ENCODE measurements around the gene PLEKHH1. TPM values are rescaled to one million over a fixed set of nuclear protein-coding genes. Genes with fewer than 3 reads are reported as not detected.

PLEKHH1 gene
- total RNA-seq, 1 experiment from 2014 or later, result 27.6 TPM

DNA sequence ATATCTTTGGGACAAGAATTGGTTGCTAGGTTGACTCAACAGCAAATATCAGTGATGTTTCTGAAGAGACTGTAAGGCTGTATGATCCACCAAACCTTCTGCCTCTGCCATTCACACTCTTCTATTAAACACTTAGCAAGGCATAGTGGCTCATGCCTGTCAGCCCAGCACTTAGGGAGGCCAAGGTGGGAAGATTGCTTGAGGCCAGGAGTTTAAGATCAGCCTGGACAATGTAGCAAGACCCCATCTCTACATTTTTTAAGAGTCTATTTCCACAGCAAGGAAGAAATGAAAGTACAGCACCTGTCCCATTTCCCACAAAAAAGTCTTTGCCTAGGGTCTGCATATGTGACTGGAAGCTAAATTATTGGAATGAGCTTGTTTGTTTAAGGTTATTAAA is 94.4 kb downstream of the PLEKHH1 start:
- no peaks in the 10 kb centered on the region for H4K20me1 ChIP-seq (ENCODE audit: insufficient read depth)
- CTCF ChIA-PET, result no interaction called here
- no peak for DNase-seq (ENCODE audit: low read depth, low spot score)
- intact Hi-C loops (cut with micrococcal nuclease), result no loop called here
- peaks cover 8 to 9% of the 10 kb centered on the region in 2 experiments; a peak in 3 of 4 replicates for H3K4me1 ChIP-seq (ENCODE audit: control insufficient read depth in 1 of 2, insufficient read depth in 2 of 2, low read length in 2 of 2)
- H3K9me2 ChIP-seq (ENCODE audit: insufficient read depth), result no peaks in the 10 kb centered on the region
- RAD21 ChIA-PET (ENCODE audit: low non-redundant PET in 1 of 2, low total read pairs in 2 of 2, uncharacterized antibody in 2 of 2, unreplicated experiment in 2 of 2), result no interaction called here
- no peak overlapping the region for H3K9ac ChIP-seq (ENCODE audit: low read length)
- no peak overlapping the region for H3K4me3 ChIP-seq (replicated peaks in 1 of 2; ENCODE audit: low read depth in 1 of 2, low read length in 2 of 2)
- POLR2A ChIA-PET, result interaction anchor here (1.1 kb wide), 1 partner anchor 27 kb away, joined by 3 read pairs; the partner anchor contains the start of gene PIGH
- no peak for ATAC-seq
- BruUV-seq (replicated peaks), result no TSS peak
- TF ChIP-seq SRF (IDR thresholded peaks at IDR 0.05; ENCODE audit: low read depth), result no peak
- TF ChIP-seq, protein P1, sequence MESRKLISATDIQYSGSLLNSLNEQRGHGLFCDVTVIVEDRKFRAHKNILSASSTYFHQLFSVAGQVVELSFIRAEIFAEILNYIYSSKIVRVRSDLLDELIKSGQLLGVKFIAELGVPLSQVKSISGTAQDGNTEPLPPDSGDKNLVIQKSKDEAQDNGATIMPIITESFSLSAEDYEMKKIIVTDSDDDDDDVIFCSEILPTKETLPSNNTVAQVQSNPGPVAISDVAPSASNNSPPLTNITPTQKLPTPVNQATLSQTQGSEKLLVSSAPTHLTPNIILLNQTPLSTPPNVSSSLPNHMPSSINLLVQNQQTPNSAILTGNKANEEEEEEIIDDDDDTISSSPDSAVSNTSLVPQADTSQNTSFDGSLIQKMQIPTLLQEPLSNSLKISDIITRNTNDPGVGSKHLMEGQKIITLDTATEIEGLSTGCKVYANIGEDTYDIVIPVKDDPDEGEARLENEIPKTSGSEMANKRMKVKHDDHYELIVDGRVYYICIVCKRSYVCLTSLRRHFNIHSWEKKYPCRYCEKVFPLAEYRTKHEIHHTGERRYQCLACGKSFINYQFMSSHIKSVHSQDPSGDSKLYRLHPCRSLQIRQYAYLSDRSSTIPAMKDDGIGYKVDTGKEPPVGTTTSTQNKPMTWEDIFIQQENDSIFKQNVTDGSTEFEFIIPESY (IDR thresholded peaks at IDR 0.05; ENCODE audit: extremely low read depth, insufficient replicate concordance, low read length), result no peak
- no peak for TF ChIP-seq EGR1 (IDR thresholded peaks at IDR 0.05; ENCODE audit: low read depth)
- TF ChIP-seq SP1 (IDR thresholded peaks at IDR 0.05; ENCODE audit: low read depth), result no peak
- TF ChIP-seq, protein P2, sequence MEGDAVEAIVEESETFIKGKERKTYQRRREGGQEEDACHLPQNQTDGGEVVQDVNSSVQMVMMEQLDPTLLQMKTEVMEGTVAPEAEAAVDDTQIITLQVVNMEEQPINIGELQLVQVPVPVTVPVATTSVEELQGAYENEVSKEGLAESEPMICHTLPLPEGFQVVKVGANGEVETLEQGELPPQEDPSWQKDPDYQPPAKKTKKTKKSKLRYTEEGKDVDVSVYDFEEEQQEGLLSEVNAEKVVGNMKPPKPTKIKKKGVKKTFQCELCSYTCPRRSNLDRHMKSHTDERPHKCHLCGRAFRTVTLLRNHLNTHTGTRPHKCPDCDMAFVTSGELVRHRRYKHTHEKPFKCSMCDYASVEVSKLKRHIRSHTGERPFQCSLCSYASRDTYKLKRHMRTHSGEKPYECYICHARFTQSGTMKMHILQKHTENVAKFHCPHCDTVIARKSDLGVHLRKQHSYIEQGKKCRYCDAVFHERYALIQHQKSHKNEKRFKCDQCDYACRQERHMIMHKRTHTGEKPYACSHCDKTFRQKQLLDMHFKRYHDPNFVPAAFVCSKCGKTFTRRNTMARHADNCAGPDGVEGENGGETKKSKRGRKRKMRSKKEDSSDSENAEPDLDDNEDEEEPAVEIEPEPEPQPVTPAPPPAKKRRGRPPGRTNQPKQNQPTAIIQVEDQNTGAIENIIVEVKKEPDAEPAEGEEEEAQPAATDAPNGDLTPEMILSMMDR (IDR thresholded peaks at IDR 0.05 in 2 of 3, conservative IDR thresholded peaks at IDR 0.05 in 1 of 3; ENCODE audit: borderline replicate concordance in 1 of 3, insufficient read depth in 1 of 3, low read depth in 2 of 3, low read length in 2 of 3), result no peak
- TF ChIP-seq RAD21 (IDR thresholded peaks at IDR 0.05; ENCODE audit: low read depth), result no peak
- TF ChIP-seq, protein P3, sequence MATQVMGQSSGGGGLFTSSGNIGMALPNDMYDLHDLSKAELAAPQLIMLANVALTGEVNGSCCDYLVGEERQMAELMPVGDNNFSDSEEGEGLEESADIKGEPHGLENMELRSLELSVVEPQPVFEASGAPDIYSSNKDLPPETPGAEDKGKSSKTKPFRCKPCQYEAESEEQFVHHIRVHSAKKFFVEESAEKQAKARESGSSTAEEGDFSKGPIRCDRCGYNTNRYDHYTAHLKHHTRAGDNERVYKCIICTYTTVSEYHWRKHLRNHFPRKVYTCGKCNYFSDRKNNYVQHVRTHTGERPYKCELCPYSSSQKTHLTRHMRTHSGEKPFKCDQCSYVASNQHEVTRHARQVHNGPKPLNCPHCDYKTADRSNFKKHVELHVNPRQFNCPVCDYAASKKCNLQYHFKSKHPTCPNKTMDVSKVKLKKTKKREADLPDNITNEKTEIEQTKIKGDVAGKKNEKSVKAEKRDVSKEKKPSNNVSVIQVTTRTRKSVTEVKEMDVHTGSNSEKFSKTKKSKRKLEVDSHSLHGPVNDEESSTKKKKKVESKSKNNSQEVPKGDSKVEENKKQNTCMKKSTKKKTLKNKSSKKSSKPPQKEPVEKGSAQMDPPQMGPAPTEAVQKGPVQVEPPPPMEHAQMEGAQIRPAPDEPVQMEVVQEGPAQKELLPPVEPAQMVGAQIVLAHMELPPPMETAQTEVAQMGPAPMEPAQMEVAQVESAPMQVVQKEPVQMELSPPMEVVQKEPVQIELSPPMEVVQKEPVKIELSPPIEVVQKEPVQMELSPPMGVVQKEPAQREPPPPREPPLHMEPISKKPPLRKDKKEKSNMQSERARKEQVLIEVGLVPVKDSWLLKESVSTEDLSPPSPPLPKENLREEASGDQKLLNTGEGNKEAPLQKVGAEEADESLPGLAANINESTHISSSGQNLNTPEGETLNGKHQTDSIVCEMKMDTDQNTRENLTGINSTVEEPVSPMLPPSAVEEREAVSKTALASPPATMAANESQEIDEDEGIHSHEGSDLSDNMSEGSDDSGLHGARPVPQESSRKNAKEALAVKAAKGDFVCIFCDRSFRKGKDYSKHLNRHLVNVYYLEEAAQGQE (IDR thresholded peaks at IDR 0.05; ENCODE audit: low read depth), result no peak
- no peak for TF ChIP-seq CEBPB (IDR thresholded peaks at IDR 0.05; ENCODE audit: low read depth)
- TF ChIP-seq EZH2phosphoT487 (IDR thresholded peaks at IDR 0.05; ENCODE audit: borderline replicate concordance), result no peak
- TF ChIP-seq CBX3 (IDR thresholded peaks at IDR 0.05; ENCODE audit: low read depth), result no peak
- no peak for TF ChIP-seq EZH2 (IDR thresholded peaks at IDR 0.05)
- no peak for TF ChIP-seq YY1 (IDR thresholded peaks at IDR 0.05; ENCODE audit: extremely low read depth, insufficient replicate concordance, low read depth, low read length)
- no peak for TF ChIP-seq ZNF274 (IDR thresholded peaks at IDR 0.05; ENCODE audit: low read depth, low read length)
- no peak overlapping the region for H2AFZ ChIP-seq (ENCODE audit: low read depth, low read length, poor library complexity, severe bottlenecking)
- no peaks in the 10 kb centered on the region for H3K9me3 ChIP-seq (ENCODE audit: control insufficient read depth in 1 of 2, insufficient read depth in 1 of 2, low read depth in 1 of 2, low read length in 2 of 2)
- H3K36me3 ChIP-seq (ENCODE audit: control insufficient read depth in 1 of 2, insufficient read depth in 2 of 2, low read length in 2 of 2), result no peaks in the 10 kb centered on the region
- H3K27ac ChIP-seq (ENCODE audit: low read depth, low read length), result no peak overlapping the region
- no peaks in the 10 kb centered on the region for H3K79me2 ChIP-seq (ENCODE audit: insufficient read depth, low read length)
- H3K4me2 ChIP-seq (ENCODE audit: low read length), result no peak overlapping the region
- H3K27me3 ChIP-seq (ENCODE audit: insufficient read depth, low read length), result no peaks in the 10 kb centered on the region
